GM18909 (cell line): ENCODE data around the gene OPALIN.
"Not testable (repeated sequence)": the region's sequence is repeated elsewhere in the genome, so short reads cannot be mapped to it uniquely, and the experiment has no call there.

ENCODE experiments used
- ATAC-seq: cut with Tn5 transposase; IDR thresholded peaks from one replicate; pipeline ENCODE4 v1.9.1; 2021; ENCODE audit warnings: mild to moderate bottlenecking; ENCODE audit not compliant: unreplicated experiment, poor library complexity

Gene OPALIN

DNA sequence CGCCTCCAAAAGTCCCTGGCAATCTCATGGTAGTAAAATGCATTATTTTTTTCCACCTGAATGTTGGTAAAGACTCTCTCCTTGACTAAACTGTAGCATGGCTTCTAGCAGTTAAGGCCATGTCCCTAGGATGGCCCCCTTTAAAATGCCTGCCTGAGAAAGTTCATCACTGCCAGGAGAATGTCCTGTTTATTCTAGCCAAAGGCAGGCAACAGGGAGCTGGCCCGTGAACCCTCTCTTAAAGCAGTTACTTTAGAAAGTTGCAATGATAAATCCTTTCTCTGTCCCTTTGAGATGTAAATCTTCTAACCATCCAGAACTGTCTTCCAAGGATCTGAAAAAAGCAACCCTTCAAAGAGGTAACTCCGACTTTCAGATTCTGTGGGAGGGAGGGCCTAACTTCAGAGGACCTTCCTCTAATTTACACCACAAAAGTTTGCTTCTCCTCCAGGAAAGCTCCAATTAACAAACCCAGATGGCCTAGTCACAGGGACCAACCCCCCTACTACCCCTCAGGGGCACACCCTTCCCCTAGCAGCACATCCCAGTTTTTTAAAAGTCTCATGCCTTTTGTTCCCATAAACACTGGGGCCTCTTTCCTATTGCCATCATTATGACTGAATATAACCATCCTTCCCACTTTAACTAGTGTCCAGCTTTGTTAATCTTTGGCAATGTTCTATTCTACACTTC lies 49.0 kb downstream of the OPALIN start:
- ATAC-seq = no peak

GRCh38 chr10:96308854-96309253 lies 49.9 kb downstream of the OPALIN start:
- not testable (repeated sequence) for ATAC-seq

DNA sequence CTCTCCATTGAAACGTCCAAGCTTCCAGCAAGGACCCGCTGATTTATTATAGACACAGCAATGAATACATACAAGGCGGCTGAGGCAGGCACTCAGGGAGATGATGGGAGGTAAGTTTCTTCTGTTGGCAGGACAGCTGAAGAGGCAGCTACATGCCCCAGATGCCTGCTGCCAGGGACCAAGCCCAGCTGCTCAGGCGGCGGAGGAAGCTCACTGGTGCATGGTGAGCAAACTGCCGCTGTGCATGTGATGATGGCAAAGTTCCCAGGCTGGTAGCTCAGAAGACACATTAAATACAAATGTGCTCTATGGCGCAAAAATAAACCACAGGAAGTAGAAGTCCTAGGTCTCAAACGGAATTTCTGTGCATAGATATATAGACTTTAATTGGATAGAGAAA lies 52.3 kb downstream of the OPALIN start:
- no peak for ATAC-seq

DNA sequence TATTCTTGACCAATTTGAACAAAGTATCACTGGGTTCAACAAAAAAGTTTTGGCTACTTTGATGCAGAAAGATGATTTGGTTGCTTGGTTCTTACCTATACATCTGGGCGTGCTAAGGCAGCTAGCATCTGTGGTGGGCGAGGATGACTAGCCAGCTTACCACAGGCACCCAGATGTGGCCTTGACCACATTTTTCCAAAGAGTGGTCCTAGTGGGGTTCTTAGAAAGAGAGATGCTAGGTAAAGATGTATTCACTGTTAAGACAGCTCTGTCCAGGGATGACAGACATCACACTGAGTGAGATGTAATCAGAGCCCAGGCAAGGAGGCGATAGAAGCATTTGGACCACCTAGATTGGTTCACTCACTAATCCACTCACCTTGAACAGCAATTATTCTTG lies 53.8 kb downstream of the OPALIN start:
- no peak for ATAC-seq

GRCh38 chr10:96304230-96304629 lies 54.6 kb downstream of the OPALIN start, which contains the start of gene DNTT:
TSS of gene DNTT (plus strand) at chr10:96304434. CDS start at chr10:96304498, 64 bp downstream.
- no peak for ATAC-seq

GRCh38 chr10:96301616-96302015 lies 57.2 kb downstream of the OPALIN start:
- ATAC-seq = no peak

GRCh38 chr10:96299383-96299782 lies 59.4 kb downstream of the OPALIN start:
- no peak for ATAC-seq

DNA sequence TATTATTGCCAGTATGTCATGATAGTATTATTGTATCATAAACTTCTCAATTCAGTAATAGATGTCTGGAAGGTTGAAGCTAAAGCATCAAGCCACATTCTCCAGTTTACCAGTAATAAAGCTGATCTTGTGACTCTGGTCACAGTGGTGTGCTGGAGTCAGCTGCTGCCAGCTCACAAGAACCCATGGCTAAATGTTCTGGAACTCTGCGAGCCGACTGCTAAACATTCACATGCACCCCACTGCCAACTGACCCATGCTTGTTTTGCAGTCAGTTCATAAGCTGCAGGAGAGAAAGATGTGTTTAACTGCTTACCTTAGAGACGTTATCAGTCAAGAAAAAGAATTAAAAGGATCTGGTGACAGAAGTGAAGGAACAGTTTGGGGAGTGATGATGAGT lies 60.4 kb downstream of the OPALIN start:
- no peak for ATAC-seq

GRCh38 chr10:96297486-96297885 lies 61.3 kb downstream of the OPALIN start:
- ATAC-seq = no peak

- no peak for ATAC-seq
Observed at GRCh38 chr10:96295475-96295874, 63.3 kb downstream of the OPALIN start.
